HCT116 (cell line): ENCODE data around the gene ESPL1. TPM values are rescaled to one million over a fixed set of nuclear protein-coding genes. Genes with fewer than 3 reads are reported as not detected.

ENCODE experiments used
- ATAC-seq: fragments of 200-7000 bp; cut with Tn5 transposase; 2 replicates; pipeline ENCODE4 v1.9.1; 2020; ENCODE audit warnings: mild to moderate bottlenecking, moderate library complexity
- BruUV-seq: library from RNA; stranded (reverse); fragments of 400-500 nt; replicated peaks from 2 replicates; lab custom pipeline; 2021; lab: Mats Ljungman, UMichigan
- CTCF ChIA-PET: fragments of 300-600 bp; sonication (Branson Sonifier 250); formaldehyde crosslinking; loops from one replicate; lab custom pipeline; 2021; ENCODE audit warnings: antibody characterized with exemption; lab: Charles Lee
- POLR2A ChIA-PET: fragments of 300-600, 350-600 bp; sonication (Branson Sonifier 250); formaldehyde crosslinking; loops from one replicate; lab custom pipeline; 2021; ENCODE audit warnings: antibody characterized with exemption; lab: Charles Lee
- RAD21 ChIA-PET, 2 experiments: fragments of 300-600 bp; sonication (Branson Sonifier 250); formaldehyde crosslinking; loops; one replicate each; lab custom pipeline; 2023; ENCODE audit warnings: low total read pairs in 2 of 2; ENCODE audit not compliant: uncharacterized antibody in 2 of 2, unreplicated experiment in 2 of 2, low non-redundant PET in 1 of 2; lab: Charles Lee
- DNase-seq: peaks from one replicate; pipeline ENCODE4 v3.0.0-alpha.2; 2010; ENCODE audit warnings: low read depth, low spot score
- H2AFZ ChIP-seq: fragments of 200-600 bp; shearing (Covaris generic), sonication (generic); 2 replicates; pipeline ENCODE4 v1.6.1; 2017; ENCODE audit warnings: low read depth, mixed run types, mixed read lengths, antibody characterized with exemption, low read length; ENCODE audit not compliant: poor library complexity, severe bottlenecking
- H3K27ac ChIP-seq: 2 replicates; pipeline ENCODE4 v1.5.1; 2012; ENCODE audit warnings: low read depth, low read length
- H3K27me3 ChIP-seq: fragments of 200-600 bp; sonication (generic); 2 replicates; pipeline ENCODE4 v1.6.1; 2016; ENCODE audit warnings: mixed run types, low read length, mixed read lengths; ENCODE audit not compliant: insufficient read depth
- H3K36me3 ChIP-seq, 2 experiments: fragments of 200-500 bp in 1 of 2; fragments of 200-600 bp in 1 of 2; sonication (Bioruptor generic) in 1 of 2; sonication (generic) in 1 of 2; 2 replicates each; pipeline versions ENCODE4 v1.5.1 to v1.6.1; 2014 to 2016; ENCODE audit warnings: low read length in 2 of 2, inconsistent platforms in 1 of 2, mixed read lengths in 1 of 2, mixed run types in 1 of 2; ENCODE audit not compliant: insufficient read depth in 2 of 2, control insufficient read depth in 1 of 2
- H3K4me1 ChIP-seq, 2 experiments: fragments of 200-600 bp in 1 of 2; sonication (generic) in 1 of 2; 2 replicates each; pipeline versions ENCODE4 v1.5.1 to v1.6.1; 2012 to 2017; ENCODE audit warnings: low read length in 2 of 2, inconsistent platforms in 1 of 2, mild to moderate bottlenecking in 1 of 2, mixed read lengths in 1 of 2, mixed run types in 1 of 2, moderate library complexity in 1 of 2; ENCODE audit not compliant: insufficient read depth in 2 of 2, control insufficient read depth in 1 of 2
- H3K4me2 ChIP-seq: fragments of 200-600 bp; sonication (generic); 2 replicates; pipeline ENCODE4 v1.6.1; 2017; ENCODE audit warnings: mixed run types, low read length, mixed read lengths
- H3K4me3 ChIP-seq, 2 experiments: fragments of 200-600 bp in 1 of 2; sonication (generic) in 1 of 2; replicated peaks in 1 of 2; 2 replicates each; pipeline ENCODE4 v1.5.1; 2011 to 2016; ENCODE audit warnings: low read length in 2 of 2, control low read depth in 1 of 2, low read depth in 1 of 2, mild to moderate bottlenecking in 1 of 2, mixed read lengths in 1 of 2, mixed run types in 1 of 2
- H3K79me2 ChIP-seq: fragments of 200-600 bp; sonication (generic); 2 replicates; pipeline ENCODE4 v1.6.1; 2017; ENCODE audit warnings: mild to moderate bottlenecking, mixed run types, low read length, moderate library complexity, mixed read lengths; ENCODE audit not compliant: insufficient read depth
- H3K9ac ChIP-seq: fragments of 200-600 bp; sonication (generic); 2 replicates; pipeline ENCODE4 v1.6.1; 2016; ENCODE audit warnings: low read length, mixed read lengths
- H3K9me2 ChIP-seq: fragments of 200-600 bp; sonication (generic), shearing (Covaris generic); 2 replicates; pipeline ENCODE4 v1.6.1; 2017; ENCODE audit warnings: mixed run types, mild to moderate bottlenecking, moderate library complexity; ENCODE audit not compliant: insufficient read depth
- H3K9me3 ChIP-seq, 2 experiments: fragments of 200-500 bp in 1 of 2; fragments of 200-600 bp in 1 of 2; sonication (Bioruptor generic) in 1 of 2; sonication (generic) in 1 of 2; 2 replicates each; pipeline ENCODE4 v1.6.1; 2014 to 2017; ENCODE audit warnings: low read length in 2 of 2, mixed read lengths in 2 of 2, inconsistent platforms in 1 of 2, low read depth in 1 of 2, mild to moderate bottlenecking in 1 of 2, mixed run types in 1 of 2, moderate library complexity in 1 of 2; ENCODE audit not compliant: control insufficient read depth in 1 of 2, insufficient read depth in 1 of 2
- H4K20me1 ChIP-seq: fragments of 200-600 bp; sonication (generic), shearing (Covaris generic); 2 replicates; pipeline ENCODE4 v1.6.1; 2017; ENCODE audit warnings: mixed run types, mild to moderate bottlenecking, moderate library complexity; ENCODE audit not compliant: insufficient read depth
- CBX3 ChIP-seq: IDR thresholded peaks from 2 replicates; pipeline ENCODE4 v1.6.1; 2012; ENCODE audit warnings: low read depth
- CEBPB ChIP-seq: IDR thresholded peaks from 2 replicates; pipeline ENCODE4 v1.6.1; 2012; ENCODE audit warnings: low read depth
- EGR1 ChIP-seq: IDR thresholded peaks from 2 replicates; pipeline ENCODE4 v1.6.1; 2012; ENCODE audit warnings: low read depth
- ELF1 ChIP-seq: IDR thresholded peaks from 2 replicates; pipeline ENCODE4 v1.6.1; 2012; ENCODE audit warnings: low read depth, borderline replicate concordance
- EZH2 ChIP-seq: fragments of 200-600 bp; sonication (generic); IDR thresholded peaks from 2 replicates; pipeline ENCODE4 v1.6.1; 2017; ENCODE audit warnings: antibody characterized with exemption, mixed run types
- JUND ChIP-seq: IDR thresholded peaks from 2 replicates; pipeline ENCODE4 v1.6.1; 2012
- MAX ChIP-seq: IDR thresholded peaks from 2 replicates; pipeline ENCODE4 v1.6.1; 2012
- POLR2A ChIP-seq: IDR thresholded peaks from 2 replicates; pipeline ENCODE4 v1.7.0; 2011; ENCODE audit warnings: borderline replicate concordance; ENCODE audit not compliant: insufficient read depth, insufficient read length; ENCODE audit errors: extremely low read depth
- SIN3A ChIP-seq: IDR thresholded peaks from 2 replicates; pipeline ENCODE4 v1.6.1; 2012; ENCODE audit warnings: low read depth
- SRF ChIP-seq: IDR thresholded peaks from 2 replicates; pipeline ENCODE4 v1.6.1; 2012; ENCODE audit warnings: low read depth
- TCF7L2 ChIP-seq: IDR thresholded peaks from 2 replicates; pipeline ENCODE4 v1.7.0; 2011; ENCODE audit warnings: borderline replicate concordance, inconsistent platforms; ENCODE audit not compliant: insufficient read depth, insufficient read length; ENCODE audit errors: extremely low read depth
- YY1 ChIP-seq: IDR thresholded peaks from 2 replicates; pipeline ENCODE4 v1.6.1; 2011; ENCODE audit warnings: low read length, low read depth, moderate library complexity, mild to moderate bottlenecking; ENCODE audit not compliant: insufficient replicate concordance; ENCODE audit errors: extremely low read depth
- ZFX ChIP-seq: fragments of 450-650 bp; IDR thresholded peaks from 2 replicates; pipeline ENCODE4 v1.6.1; 2017
- intact Hi-C: fragments of 100-400 bp; cut with micrococcal nuclease; formaldehyde crosslinking; loops from 2 replicates; pipeline ENCODE4 v1.10.0; 2022
- total RNA-seq: library from RNA; stranded (reverse); gene quantifications from one replicate; pipeline ENCODE4 v1.2.1, GENCODE V29; 2021; ENCODE audit not compliant: unreplicated experiment

The ESPL1 gene
- total RNA-seq, 1 experiment from 2014 or later = 50.3 TPM

GRCh38 chr12:53332744-53333143, 64.6 kb downstream of the ESPL1 start:
- Histone ChIP-seq H3K27me3 (0 out of 2 replicates have a peak, but pooled peaks cover 3% of the 10 kb centered on the region), H3K4me1 (peaks cover 0 to under 1% of the 10 kb centered on the region in 2 experiments; a peak in 1 of 4 replicates), H3K27ac (no peak overlapping the region), H3K79me2 (no peaks in the 10 kb centered on the region), H2AFZ (no peak overlapping the region), H4K20me1 (no peaks in the 10 kb centered on the region), H3K4me2 (no peak overlapping the region), H3K9me2 (no peaks in the 10 kb centered on the region), H3K9ac (no peak overlapping the region), H3K9me3 (no peaks in the 10 kb centered on the region), H3K4me3 (no peak overlapping the region), H3K36me3 (no peaks in the 10 kb centered on the region)
- intact Hi-C loops = no loop called here
- ChIA-PET RAD21 (interaction anchor here in 1 of 2 experiments (0.6 kb wide), 1 partner anchor 333 kb away, joined by 3 read pairs; no protein-coding TSS in a partner anchor), CTCF (interaction anchor here (1.0 to 1.1 kb wide), 2 partner anchors 11 to 19 kb away, joined by 3 to 5 read pairs; partner anchors contain the start of gene AAAS), POLR2A (no interaction called here)
- DNase-seq (no peak), ATAC-seq (no peak)
- BruUV-seq = no TSS peak
- TF ChIP-seq ELF1 (no peak), CEBPB (no peak), ZFX (no peak), POLR2A (no peak), CBX3 (no peak), JUND (no peak), EGR1 (no peak), EZH2 (no peak), SIN3A (no peak), TCF7L2 (no peak), YY1 (no peak), SRF (no peak), MAX (no peak)
